ENCODE measurements around the gene PDXP. TPM values are rescaled to one million over a fixed set of nuclear protein-coding genes. Genes with fewer than 3 reads are reported as not detected.
A peak's percentile ranks its signal among the peaks of the same experiment; 100 is the strongest.
"Not testable (repeated sequence)": the region's sequence is repeated elsewhere in the genome, so short reads cannot be mapped to it uniquely, and the experiment has no call there.

PDXP gene
- total RNA-seq = 5.0 and 5.8 TPM in 2 replicates

GRCh38 chr22:37658133-37659065, at the start of gene PDXP:
PDXP (plus strand) TSS chr22:37658723; CDS start chr22:37658783, 60 bp downstream.
- TF ChIP-seq CTCF (IDR thresholded peaks at IDR 0.05; ENCODE audit: extremely low read depth, low read depth, low read length) = no peak
- Histone ChIP-seq H3K79me2 (ENCODE audit: insufficient read depth, low read length) (peaks cover 37% of the 10 kb centered on the region), H2AFZ (ENCODE audit: low read length) (peak within 1 kb of the TSS; percentile 91), H3K27ac (ENCODE audit: low read depth, low read length) (peak within 1 kb of the TSS; percentile 64), H3K36me3 (ENCODE audit: insufficient read depth, low read length) (peaks cover under 1% of the 10 kb centered on the region), H3K4me3 (ENCODE audit: insufficient read depth, low read length) (peak within 1 kb of the TSS; percentile 71), H3K4me1 (ENCODE audit: insufficient read depth, low read length) (peaks cover 27% of the 10 kb centered on the region), H4K20me1 (ENCODE audit: insufficient read depth, low read length) (peaks cover 19% of the 10 kb centered on the region), H3K4me2 (ENCODE audit: insufficient read depth, low read length) (peak within 1 kb of the TSS; percentile 97), H3K27me3 (ENCODE audit: insufficient read depth, low read length) (no peaks in the 10 kb centered on the region), H3K9me3 (ENCODE audit: low read depth, low read length) (no peaks in the 10 kb centered on the region)
- DNase-seq (ENCODE audit: insufficient read length, low spot score, missing footprints) = peak; percentile 100

DNA sequence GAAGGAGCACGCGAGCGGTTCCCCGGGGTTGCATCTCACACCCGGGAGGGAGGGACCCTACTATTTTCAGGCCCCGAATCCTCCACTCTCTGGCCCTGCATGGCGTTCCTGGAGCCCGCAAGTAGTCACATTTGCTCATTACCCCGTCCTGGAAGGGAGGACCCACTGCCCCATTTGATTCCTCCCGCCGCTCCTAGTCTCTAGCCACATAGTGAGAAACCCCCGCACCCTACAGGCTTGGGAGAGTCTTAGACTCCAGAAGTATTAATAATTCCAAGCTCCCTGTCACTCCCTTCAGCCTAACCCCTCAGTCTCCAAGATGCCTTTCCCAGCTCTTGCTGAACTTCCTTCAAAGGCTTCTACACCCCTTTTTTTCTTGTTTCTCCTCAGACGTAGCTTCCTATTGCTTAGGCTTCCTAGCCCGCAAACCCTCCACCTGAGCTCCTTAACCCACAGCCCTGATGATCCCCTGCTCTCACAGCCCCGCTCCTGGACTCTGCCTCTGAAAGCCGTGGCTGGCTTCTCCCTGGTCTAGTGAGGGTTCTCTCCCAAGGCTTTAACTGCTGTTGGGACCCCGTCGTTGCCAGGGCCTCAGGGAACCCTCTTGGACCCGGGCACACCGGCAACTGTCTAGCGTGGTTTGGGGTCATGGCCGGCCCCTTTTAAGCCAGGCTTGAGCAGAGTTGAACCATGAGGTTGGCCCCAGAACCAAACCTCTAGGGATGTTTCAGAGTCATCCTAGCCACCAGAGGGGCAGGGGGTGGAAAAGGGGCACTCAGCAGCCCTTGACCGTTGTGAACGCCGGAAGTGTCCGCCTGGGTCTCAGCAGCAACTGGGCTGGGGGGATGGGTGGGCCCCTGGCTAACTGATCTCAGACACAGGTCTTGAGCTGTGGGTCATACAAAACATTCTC, 49.0 kb upstream of the PDXP start:
- DNase-seq (ENCODE audit: insufficient read length, low spot score, missing footprints) = peak; percentile 91
- peaks cover 36% of the 10 kb centered on the region for H3K4me1 ChIP-seq (ENCODE audit: insufficient read depth, low read length)
- H3K36me3 ChIP-seq (ENCODE audit: insufficient read depth, low read length) = peaks cover 7% of the 10 kb centered on the region
- H3K27me3 ChIP-seq (ENCODE audit: insufficient read depth, low read length) = peaks cover 12% of the 10 kb centered on the region
- peak overlapping the region; percentile 79 for H3K4me3 ChIP-seq (ENCODE audit: insufficient read depth, low read length)
- H3K9me3 ChIP-seq (ENCODE audit: low read depth, low read length) = no peaks in the 10 kb centered on the region
- no peak for TF ChIP-seq CTCF (IDR thresholded peaks at IDR 0.05; ENCODE audit: extremely low read depth, low read depth, low read length)
- H4K20me1 ChIP-seq (ENCODE audit: insufficient read depth, low read length) = peaks cover 4% of the 10 kb centered on the region
- peak overlapping the region; percentile 73 for H3K27ac ChIP-seq (ENCODE audit: low read depth, low read length)
- peaks cover 34% of the 10 kb centered on the region for H3K79me2 ChIP-seq (ENCODE audit: insufficient read depth, low read length)
- H3K4me2 ChIP-seq (ENCODE audit: insufficient read depth, low read length) = peak overlapping the region; percentile 96
- peak overlapping the region; percentile 78 for H2AFZ ChIP-seq (ENCODE audit: low read length)

GRCh38 chr22:37610153-37610475, 48.4 kb upstream of the PDXP start:
- not testable (repeated sequence) for H3K27me3 ChIP-seq (ENCODE audit: insufficient read depth, low read length); H4K20me1 ChIP-seq (ENCODE audit: insufficient read depth, low read length); H3K36me3 ChIP-seq (ENCODE audit: insufficient read depth, low read length); H3K9me3 ChIP-seq (ENCODE audit: low read depth, low read length)
- Histone ChIP-seq H3K4me2 (ENCODE audit: insufficient read depth, low read length) (peak overlapping the region; percentile 96), H2AFZ (ENCODE audit: low read length) (peak overlapping the region; percentile 78), H3K4me1 (ENCODE audit: insufficient read depth, low read length) (peaks cover 36% of the 10 kb centered on the region), H3K79me2 (ENCODE audit: insufficient read depth, low read length) (peaks cover 34% of the 10 kb centered on the region), H3K27ac (ENCODE audit: low read depth, low read length) (peak overlapping the region; percentile 73), H3K4me3 (ENCODE audit: insufficient read depth, low read length) (peak overlapping the region; percentile 79)
- peak; percentile 84 for DNase-seq (ENCODE audit: insufficient read length, low spot score, missing footprints)

- H4K20me1 ChIP-seq (ENCODE audit: insufficient read depth, low read length) = peaks cover 4% of the 10 kb centered on the region
- no peak for TF ChIP-seq CTCF (IDR thresholded peaks at IDR 0.05; ENCODE audit: extremely low read depth, low read depth, low read length)
Observed at GRCh38 chr22:37610480-37611129, 47.9 kb upstream of the PDXP start.

More at GRCh38 chr22:37610480-37611129, 47.9 kb upstream of the PDXP start:
- no peak overlapping the region for H3K4me3 ChIP-seq (ENCODE audit: insufficient read depth, low read length)
- H3K27ac ChIP-seq (ENCODE audit: low read depth, low read length) = peak overlapping the region; percentile 2
- H3K4me2 ChIP-seq (ENCODE audit: insufficient read depth, low read length) = peak overlapping the region; percentile 96
- H3K4me1 ChIP-seq (ENCODE audit: insufficient read depth, low read length) = peaks cover 36% of the 10 kb centered on the region
- no peak overlapping the region for H2AFZ ChIP-seq (ENCODE audit: low read length)
- H3K9me3 ChIP-seq (ENCODE audit: low read depth, low read length) = no peaks in the 10 kb centered on the region
- H3K36me3 ChIP-seq (ENCODE audit: insufficient read depth, low read length) = peaks cover 7% of the 10 kb centered on the region
- peaks cover 3% of the 10 kb centered on the region for H3K27me3 ChIP-seq (ENCODE audit: insufficient read depth, low read length)
- peaks cover 34% of the 10 kb centered on the region for H3K79me2 ChIP-seq (ENCODE audit: insufficient read depth, low read length)
- no peak for DNase-seq (ENCODE audit: insufficient read length, low spot score, missing footprints)
